PFSK-1 (cell line): ENCODE measurements around the gene TRAPPC6A.
A peak's percentile ranks its signal among the peaks of the same experiment; 100 is the strongest.

Experiments
- FOXP2 ChIP-seq: optimal IDR thresholded peaks from 2 replicates; pipeline ENCODE3; 2011; ENCODE audit warnings: borderline replicate concordance, control low read depth, inconsistent platforms; ENCODE audit not compliant: insufficient read depth; ENCODE audit errors: extremely low read length, extremely low read depth
- POLR2AphosphoS5 ChIP-seq: IDR thresholded peaks from 2 replicates; pipeline ENCODE4 v1.6.1; 2012; ENCODE audit warnings: low read depth, mild to moderate bottlenecking, control low read depth, low read length, moderate library complexity
- REST ChIP-seq, 2 experiments: IDR thresholded peaks; 2 replicates each; pipeline versions ENCODE4 v1.6.1 to v1.8.0; 2011 to 2012; ENCODE audit warnings: low read depth in 2 of 2, low read length in 2 of 2, control low read depth in 1 of 2, inconsistent platforms in 1 of 2, mild to moderate bottlenecking in 1 of 2, moderate library complexity in 1 of 2; ENCODE audit not compliant: insufficient read depth in 1 of 2
- SIN3A ChIP-seq: IDR thresholded peaks from 2 replicates; pipeline ENCODE4 v1.6.1; 2012; ENCODE audit warnings: mild to moderate bottlenecking, low read length, moderate library complexity, borderline replicate concordance; ENCODE audit not compliant: insufficient read depth
- TAF1 ChIP-seq: IDR thresholded peaks from 2 replicates; pipeline ENCODE4 v1.6.1; 2012; ENCODE audit warnings: low read length, control low read depth, borderline replicate concordance; ENCODE audit not compliant: insufficient read depth

The TRAPPC6A gene

DNA sequence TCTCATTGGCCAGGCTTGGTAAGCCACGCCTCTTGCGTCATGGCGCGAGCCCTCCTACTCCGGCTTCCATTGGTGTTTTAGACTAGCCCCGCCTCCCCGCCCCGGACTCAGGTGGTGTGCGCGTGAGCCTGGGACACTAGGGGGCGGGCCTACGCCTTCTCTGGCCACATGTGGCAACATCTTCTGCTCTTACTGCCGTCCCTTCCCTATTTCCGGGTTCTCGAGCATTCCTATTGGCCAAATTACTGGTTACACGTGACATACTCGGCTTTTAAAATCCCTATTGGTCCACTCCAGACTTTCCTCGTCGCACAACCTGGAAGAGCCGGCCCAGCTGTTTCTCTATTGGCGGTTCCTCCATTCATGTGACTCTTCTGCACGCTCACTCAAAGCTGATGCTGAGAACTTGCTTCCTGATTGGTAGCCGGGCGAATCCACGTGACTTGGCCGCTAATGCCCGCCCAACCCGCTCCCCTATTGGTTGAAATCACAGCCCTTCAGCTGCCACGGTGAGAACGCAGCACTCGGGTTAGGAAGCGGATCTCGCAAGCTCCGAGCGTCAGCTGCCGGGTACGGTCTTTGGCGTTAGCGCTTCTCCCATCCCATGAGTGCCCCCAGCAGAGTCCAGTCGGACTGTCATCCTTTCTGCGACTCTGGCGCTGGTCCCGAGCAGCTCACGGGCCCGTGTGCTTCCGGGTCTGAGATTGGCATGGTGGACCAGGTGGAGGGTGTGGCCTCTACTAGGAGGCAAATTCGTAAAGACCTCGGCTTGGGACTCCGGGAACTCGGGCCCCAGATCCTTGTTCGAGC lies 430 bp upstream of the TRAPPC6A start, which contains the start of gene BLOC1S3:
Gene BLOC1S3 (plus strand): TSS at position 523 of the 810 bp plus-strand sequence. CDS start 513 bp downstream, outside the sequence.
- TF ChIP-seq FOXP2 (peak; percentile 75), TAF1 (no peak), SIN3A (peak; percentile 88), POLR2AphosphoS5 (peak; percentile 73; the same call in 1 of the 2 replicates)

DNA sequence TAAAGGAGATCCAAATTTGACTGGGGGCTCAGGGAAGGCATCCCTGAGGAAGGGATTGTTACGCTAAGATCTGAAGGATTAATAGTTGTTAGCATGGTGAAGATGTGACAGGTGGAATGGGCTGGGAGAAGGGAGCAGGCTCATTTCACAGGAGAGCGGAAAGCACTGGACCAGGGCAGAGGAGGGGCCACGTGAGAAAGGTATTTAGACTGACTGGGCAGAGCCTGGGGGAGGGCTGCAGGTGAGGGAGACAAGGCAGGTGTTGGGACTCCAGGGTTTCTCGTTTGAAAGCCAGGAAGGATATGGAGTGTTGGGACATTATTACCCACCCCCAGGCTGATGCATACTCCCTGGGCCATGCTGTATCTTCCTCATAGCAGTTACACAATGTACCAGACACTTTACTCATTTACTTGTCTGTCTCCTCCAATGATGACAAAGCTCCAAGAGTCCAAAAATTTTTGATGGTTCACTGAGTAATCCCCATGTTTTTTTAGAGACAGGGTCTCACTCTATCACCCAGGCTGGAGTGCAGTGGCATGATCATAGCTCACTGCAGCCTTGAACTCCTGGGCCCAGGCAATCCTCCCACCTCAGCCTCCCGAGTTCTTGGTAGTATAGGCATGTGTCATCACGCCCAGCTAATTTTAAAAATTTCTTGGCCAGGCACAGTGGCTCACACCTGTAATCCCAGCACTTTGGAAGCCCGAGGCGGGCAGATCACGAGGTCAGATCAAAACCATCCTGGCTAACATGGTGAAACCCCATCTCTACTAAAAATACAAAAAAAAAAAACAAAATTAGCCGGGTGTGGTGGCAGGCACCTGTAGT lies 2.3 kb downstream of the TRAPPC6A start:
- TF ChIP-seq SIN3A (no peak), FOXP2 (no peak), TAF1 (no peak), REST (IDR thresholded peaks at IDR 0.05; ENCODE audit: insufficient read depth in 1 of 2, low read depth in 2 of 2, low read length in 2 of 2) (no peak), POLR2AphosphoS5 (no peak)

DNA sequence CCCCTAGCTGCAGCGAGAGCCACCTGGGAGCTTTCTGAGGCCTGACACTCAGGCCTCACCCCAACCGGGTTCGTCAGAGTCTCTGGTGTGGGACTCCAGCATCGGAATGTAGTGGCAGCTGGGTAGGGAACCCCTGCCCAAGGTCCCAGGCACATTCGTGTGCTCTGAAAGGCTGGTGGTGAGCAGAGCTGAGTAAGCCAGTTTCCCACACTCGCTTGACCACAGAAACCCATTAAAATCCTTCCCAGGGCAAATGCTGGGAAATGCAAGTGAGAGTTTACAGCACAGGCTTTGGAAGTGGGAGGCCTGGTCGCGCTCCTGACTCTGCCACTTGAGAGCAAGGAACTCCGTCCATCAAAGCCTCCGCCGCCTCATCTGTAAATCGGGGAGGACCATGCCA lies 4.2 kb downstream of the TRAPPC6A start:
- no peak for TF ChIP-seq REST (IDR thresholded peaks at IDR 0.05; ENCODE audit: insufficient read depth in 1 of 2, low read depth in 2 of 2, low read length in 2 of 2)
- no peak for TF ChIP-seq TAF1
- TF ChIP-seq SIN3A: no peak
- no peak for TF ChIP-seq FOXP2

DNA sequence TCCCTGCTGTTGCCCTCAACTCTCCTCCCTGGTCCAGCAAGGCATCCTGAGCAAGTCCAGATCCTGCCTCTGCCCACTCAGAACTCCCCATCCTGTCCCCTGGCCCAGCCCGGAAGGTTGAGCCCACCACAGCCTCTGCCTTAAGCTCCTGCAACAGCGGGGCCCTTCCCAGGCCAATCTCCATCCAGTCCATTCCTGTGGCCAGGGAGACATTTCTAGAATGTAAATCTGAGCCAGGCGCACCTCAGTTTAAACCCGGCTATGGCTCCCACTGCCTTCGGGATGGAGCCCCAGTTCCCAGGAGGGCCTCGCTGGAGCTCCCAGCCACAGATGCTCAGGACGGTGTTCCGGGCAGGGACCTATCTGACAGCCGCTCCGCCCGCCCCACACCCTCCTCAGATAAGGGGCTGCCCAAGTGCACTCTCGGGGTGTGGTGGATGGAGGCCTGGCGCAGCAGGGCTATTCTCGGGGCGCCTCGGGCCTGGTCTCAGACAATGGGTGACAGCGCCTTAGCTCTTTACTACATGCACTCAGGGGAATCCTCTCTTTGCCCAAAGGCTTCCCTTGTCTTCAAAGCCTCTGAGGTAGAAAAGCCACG lies 5.3 kb downstream of the TRAPPC6A start:
- no peak for TF ChIP-seq TAF1
- TF ChIP-seq POLR2AphosphoS5: no peak
- TF ChIP-seq FOXP2: no peak
- TF ChIP-seq SIN3A: no peak
- no peak for TF ChIP-seq REST (IDR thresholded peaks at IDR 0.05; ENCODE audit: insufficient read depth in 1 of 2, low read depth in 2 of 2, low read length in 2 of 2)

- no peak for TF ChIP-seq REST (IDR thresholded peaks at IDR 0.05; ENCODE audit: insufficient read depth in 1 of 2, low read depth in 2 of 2, low read length in 2 of 2)
- no peak for TF ChIP-seq FOXP2
These were observed 5.9 kb downstream of the TRAPPC6A start for GRCh38 chr19:45172173-45172572.
